ENCODE results near the gene PRPF6. TPM values are rescaled to one million over a fixed set of nuclear protein-coding genes. Genes with fewer than 3 reads are reported as not detected.

The PRPF6 gene
- polyA plus RNA-seq, 3 donors, result 29.1 to 47.7 (median 34.5) TPM

DNA sequence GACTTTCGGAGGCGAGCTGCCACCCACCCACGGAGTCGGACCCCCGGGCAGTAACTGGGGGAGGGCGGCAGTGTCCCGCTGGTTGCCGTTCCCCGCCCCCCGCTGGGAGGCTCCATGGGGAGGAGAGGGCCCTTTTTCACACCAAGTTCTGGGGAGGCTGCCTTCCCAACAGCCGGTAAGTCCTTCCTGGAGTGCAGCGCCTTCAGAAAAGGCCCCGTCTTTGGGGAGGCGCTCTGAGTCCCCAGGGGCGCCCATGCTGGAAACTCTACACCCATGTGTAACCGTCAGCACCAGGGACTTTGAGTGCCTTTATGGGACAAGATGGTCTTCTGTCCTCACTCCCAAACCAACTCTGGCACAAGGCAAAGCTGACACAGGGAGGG is 68.9 kb downstream of the PRPF6 start:
- H3K4me3 Mint-ChIP-seq, result peak overlapping the region in 1 of 2 donors; percentile 46
- H3K27ac ChIP-seq (ENCODE audit: low read depth in 1 of 2, low read length in 2 of 2), result no peak overlapping the region
- no peaks in the 10 kb centered on the region for H3K36me3 ChIP-seq (replicated peaks in 1 of 2; ENCODE audit: control insufficient read depth in 1 of 2, insufficient read depth in 2 of 2, low read length in 2 of 2)
- DNase-seq, result no peak
- H3K79me2 ChIP-seq (ENCODE audit: insufficient read depth, low read length), result no peaks in the 10 kb centered on the region
- whole genome bisulfite sequencing (ENCODE audit: insufficient coverage), result 12% methylated on average over 10 of the region's 16 CpGs
- TF ChIP-seq, protein P1, sequence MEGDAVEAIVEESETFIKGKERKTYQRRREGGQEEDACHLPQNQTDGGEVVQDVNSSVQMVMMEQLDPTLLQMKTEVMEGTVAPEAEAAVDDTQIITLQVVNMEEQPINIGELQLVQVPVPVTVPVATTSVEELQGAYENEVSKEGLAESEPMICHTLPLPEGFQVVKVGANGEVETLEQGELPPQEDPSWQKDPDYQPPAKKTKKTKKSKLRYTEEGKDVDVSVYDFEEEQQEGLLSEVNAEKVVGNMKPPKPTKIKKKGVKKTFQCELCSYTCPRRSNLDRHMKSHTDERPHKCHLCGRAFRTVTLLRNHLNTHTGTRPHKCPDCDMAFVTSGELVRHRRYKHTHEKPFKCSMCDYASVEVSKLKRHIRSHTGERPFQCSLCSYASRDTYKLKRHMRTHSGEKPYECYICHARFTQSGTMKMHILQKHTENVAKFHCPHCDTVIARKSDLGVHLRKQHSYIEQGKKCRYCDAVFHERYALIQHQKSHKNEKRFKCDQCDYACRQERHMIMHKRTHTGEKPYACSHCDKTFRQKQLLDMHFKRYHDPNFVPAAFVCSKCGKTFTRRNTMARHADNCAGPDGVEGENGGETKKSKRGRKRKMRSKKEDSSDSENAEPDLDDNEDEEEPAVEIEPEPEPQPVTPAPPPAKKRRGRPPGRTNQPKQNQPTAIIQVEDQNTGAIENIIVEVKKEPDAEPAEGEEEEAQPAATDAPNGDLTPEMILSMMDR (IDR thresholded peaks at IDR 0.05), result no peak
- peak overlapping the region; percentile 7 for H3K4me2 ChIP-seq (replicated peaks; ENCODE audit: extremely low read depth, low read length, poor library complexity, severe bottlenecking)
- H3K4me1 ChIP-seq (ENCODE audit: control insufficient read depth in 1 of 2, insufficient read depth in 2 of 2, low read length in 2 of 2), result peaks cover 10 to 13% of the 10 kb centered on the region in 2 donors
- H3K27ac Mint-ChIP-seq, result no peak overlapping the region
- H3K9me3 Mint-ChIP-seq, result peaks cover 0 to 7% (median 1%) of the 10 kb centered on the region in 7 donors
- no peak overlapping the region for H3K4me3 ChIP-seq (replicated peaks in 1 of 3; ENCODE audit: low read depth in 2 of 3, low read length in 3 of 3)
- peaks cover 17 to 61% of the 10 kb centered on the region in 2 donors for H3K27me3 ChIP-seq (ENCODE audit: control insufficient read depth in 2 of 2, insufficient read depth in 2 of 2, low read length in 2 of 2)
- peaks cover 0 to 3% of the 10 kb centered on the region in 2 donors for H3K36me3 Mint-ChIP-seq
- H3K9ac ChIP-seq (ENCODE audit: insufficient read depth, low read length, poor library complexity, severe bottlenecking), result no peak overlapping the region
- H3K27me3 Mint-ChIP-seq (ENCODE audit: low read depth in 3 of 3), result peaks cover 61 to 85% (median 64%) of the 10 kb centered on the region in 3 donors
- H2AFZ ChIP-seq (ENCODE audit: insufficient read depth, low read depth, low read length, poor library complexity, severe bottlenecking), result no peak overlapping the region
- intact Hi-C loops (cut with micrococcal nuclease), result no loop called here
- no peaks in the 10 kb centered on the region for H4K20me1 ChIP-seq (ENCODE audit: insufficient read depth, low read length)
- H3K9me3 ChIP-seq (replicated peaks in 1 of 2; ENCODE audit: control insufficient read depth in 1 of 2, insufficient read depth in 1 of 2, low read length in 2 of 2), result peaks cover 0 to 14% of the 10 kb centered on the region in 2 donors
- peaks cover 11% of the 10 kb centered on the region for H3K4me1 Mint-ChIP-seq

DNA sequence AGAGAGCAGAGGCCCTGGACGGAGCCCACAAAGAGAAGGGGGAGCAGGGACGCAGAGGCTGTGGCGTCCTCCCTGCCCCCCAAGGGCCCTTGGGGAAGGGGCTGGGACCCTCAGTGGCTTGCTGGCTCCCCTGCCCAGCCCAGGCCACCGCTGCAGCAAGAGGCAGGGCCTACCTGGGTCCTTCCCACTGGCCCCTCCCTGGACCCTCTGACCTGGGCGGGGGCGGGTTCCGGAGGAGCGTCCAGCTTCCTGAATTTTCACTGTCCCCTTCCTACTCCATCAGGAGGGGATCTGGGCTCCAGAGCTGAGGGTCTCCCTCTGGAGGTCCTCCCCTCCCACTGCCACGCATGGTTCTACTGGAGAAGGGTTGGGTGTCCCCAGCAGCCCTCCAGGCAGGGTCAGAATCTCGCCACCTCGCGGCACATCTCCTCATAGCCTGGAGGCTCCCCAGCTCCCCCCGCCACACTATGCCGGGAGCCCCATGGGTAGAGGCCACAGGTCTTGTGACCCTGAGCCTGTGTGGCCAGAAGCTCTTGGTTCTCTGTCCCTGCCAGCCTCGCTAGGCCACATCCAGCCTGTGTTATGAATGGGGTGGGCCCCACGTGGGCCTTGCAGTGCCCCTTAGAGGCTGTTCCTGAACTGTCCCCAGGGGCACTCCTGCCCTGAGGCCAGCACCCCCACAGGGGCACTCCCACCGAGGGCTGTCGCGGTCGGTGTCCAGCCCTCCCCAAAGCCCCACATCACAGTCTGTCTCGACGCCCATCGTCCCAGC is 69.5 kb downstream of the PRPF6 start:
- peaks cover 61 to 85% (median 63%) of the 10 kb centered on the region in 3 donors for H3K27me3 Mint-ChIP-seq (ENCODE audit: low read depth in 3 of 3)
- Histone ChIP-seq H4K20me1 (ENCODE audit: insufficient read depth, low read length) (no peaks in the 10 kb centered on the region), H3K4me2 (replicated peaks; ENCODE audit: extremely low read depth, low read length, poor library complexity, severe bottlenecking) (no peak overlapping the region), H3K4me1 (ENCODE audit: control insufficient read depth in 1 of 2, insufficient read depth in 2 of 2, low read length in 2 of 2) (peaks cover 10 to 13% of the 10 kb centered on the region in 2 donors), H3K27me3 (ENCODE audit: control insufficient read depth in 2 of 2, insufficient read depth in 2 of 2, low read length in 2 of 2) (peaks cover 17 to 59% of the 10 kb centered on the region in 2 donors), H3K9ac (ENCODE audit: insufficient read depth, low read length, poor library complexity, severe bottlenecking) (no peak overlapping the region), H3K9me3 (replicated peaks in 1 of 2; ENCODE audit: control insufficient read depth in 1 of 2, insufficient read depth in 1 of 2, low read length in 2 of 2) (peaks cover 0 to 14% of the 10 kb centered on the region in 2 donors), H3K27ac (ENCODE audit: low read depth in 1 of 2, low read length in 2 of 2) (no peak overlapping the region), H3K79me2 (ENCODE audit: insufficient read depth, low read length) (no peaks in the 10 kb centered on the region), H3K36me3 (replicated peaks in 1 of 2; ENCODE audit: control insufficient read depth in 1 of 2, insufficient read depth in 2 of 2, low read length in 2 of 2) (no peaks in the 10 kb centered on the region), H3K4me3 (replicated peaks in 1 of 3; ENCODE audit: low read depth in 2 of 3, low read length in 3 of 3) (no peak overlapping the region), H2AFZ (ENCODE audit: insufficient read depth, low read depth, low read length, poor library complexity, severe bottlenecking) (no peak overlapping the region)
- TF ChIP-seq, protein P1 (IDR thresholded peaks at IDR 0.05), result no peak
- no peak for DNase-seq
- 51% methylated on average over 13 of the region's 23 CpGs for WGBS (ENCODE audit: insufficient coverage)
- no peak overlapping the region for H3K27ac Mint-ChIP-seq
- intact Hi-C loops (cut with micrococcal nuclease), result no loop called here
- H3K4me3 Mint-ChIP-seq, result peak overlapping the region in 1 of 2 donors; percentile 65
- H3K4me1 Mint-ChIP-seq, result peaks cover 11% of the 10 kb centered on the region
- peaks cover 0 to 7% (median 1%) of the 10 kb centered on the region in 7 donors for H3K9me3 Mint-ChIP-seq
- peaks cover 0 to 3% of the 10 kb centered on the region in 2 donors for H3K36me3 Mint-ChIP-seq

Measured in CD14-positive monocyte (primary cell).